ENCODE measurements around the gene DIAPH1. TPM values are rescaled to one million over a fixed set of nuclear protein-coding genes. Genes with fewer than 3 reads are reported as not detected.

The DIAPH1 gene
- total RNA-seq, 1 experiment from 2014 or later: 142 TPM

GRCh38 chr5:141533897-141534296 is 84.9 kb downstream of the DIAPH1 start (continued):
- TF ChIP-seq CTCF (IDR thresholded peaks at IDR 0.05 in 2 of 3, conservative IDR thresholded peaks at IDR 0.05 in 1 of 3; ENCODE audit: borderline replicate concordance in 1 of 3, insufficient read depth in 1 of 3, low read depth in 2 of 3, low read length in 2 of 3) (no peak), CBX3 (IDR thresholded peaks at IDR 0.05; ENCODE audit: low read depth) (no peak)

GRCh38 chr5:141532726-141533125 is 86.1 kb downstream of the DIAPH1 start:
- Histone ChIP-seq H3K4me3 (replicated peaks in 1 of 2; ENCODE audit: low read depth in 1 of 2, low read length in 2 of 2) (no peak overlapping the region), H3K36me3 (ENCODE audit: control insufficient read depth in 1 of 2, insufficient read depth in 2 of 2, low read length in 2 of 2) (peaks cover 9 to 36% of the 10 kb centered on the region in 2 experiments; a peak in 3 of 4 replicates), H3K9me3 (ENCODE audit: control insufficient read depth in 1 of 2, insufficient read depth in 1 of 2, low read depth in 1 of 2, low read length in 2 of 2) (no peaks in the 10 kb centered on the region), H3K9ac (ENCODE audit: low read length) (no peak overlapping the region), H4K20me1 (ENCODE audit: insufficient read depth) (no peaks in the 10 kb centered on the region), H2AFZ (ENCODE audit: low read depth, low read length, poor library complexity, severe bottlenecking) (no peak overlapping the region), H3K9me2 (ENCODE audit: insufficient read depth) (no peaks in the 10 kb centered on the region), H3K4me2 (ENCODE audit: low read length) (no peak overlapping the region), H3K79me2 (ENCODE audit: insufficient read depth, low read length) (no peaks in the 10 kb centered on the region), H3K4me1 (ENCODE audit: control insufficient read depth in 1 of 2, insufficient read depth in 2 of 2, low read length in 2 of 2) (no peaks in the 10 kb centered on the region), H3K27me3 (ENCODE audit: insufficient read depth, low read length) (no peaks in the 10 kb centered on the region), H3K27ac (ENCODE audit: low read depth, low read length) (no peak overlapping the region)
- CTCF ChIA-PET: no interaction called here
- intact Hi-C loops (cut with micrococcal nuclease): no loop called here
- no TSS peak for BruUV-seq (replicated peaks)
- POLR2A ChIA-PET: no interaction called here
- no peak for ATAC-seq
- RAD21 ChIA-PET (ENCODE audit: low non-redundant PET in 1 of 2, low total read pairs in 2 of 2, uncharacterized antibody in 2 of 2, unreplicated experiment in 2 of 2): no interaction called here
- DNase-seq (ENCODE audit: low read depth, low spot score): no peak
- TF ChIP-seq ZFX (IDR thresholded peaks at IDR 0.05) (no peak), CTCF (IDR thresholded peaks at IDR 0.05 in 2 of 3, conservative IDR thresholded peaks at IDR 0.05 in 1 of 3; ENCODE audit: borderline replicate concordance in 1 of 3, insufficient read depth in 1 of 3, low read depth in 2 of 3, low read length in 2 of 3) (no peak), YY1 (IDR thresholded peaks at IDR 0.05; ENCODE audit: extremely low read depth, insufficient replicate concordance, low read depth, low read length) (no peak), EGR1 (IDR thresholded peaks at IDR 0.05; ENCODE audit: low read depth) (no peak), POLR2A (IDR thresholded peaks at IDR 0.05; ENCODE audit: borderline replicate concordance, extremely low read depth, insufficient read depth, insufficient read length) (no peak), SRF (IDR thresholded peaks at IDR 0.05; ENCODE audit: low read depth) (no peak), REST (IDR thresholded peaks at IDR 0.05; ENCODE audit: low read depth) (no peak), FOSL1 (IDR thresholded peaks at IDR 0.05; ENCODE audit: low read depth) (no peak), CEBPB (IDR thresholded peaks at IDR 0.05; ENCODE audit: low read depth) (no peak), ZBTB33 (IDR thresholded peaks at IDR 0.05; ENCODE audit: extremely low read depth, insufficient replicate concordance, low read length) (no peak), RAD21 (IDR thresholded peaks at IDR 0.05; ENCODE audit: low read depth) (no peak), ZNF274 (IDR thresholded peaks at IDR 0.05; ENCODE audit: low read depth, low read length) (no peak), ATF3 (IDR thresholded peaks at IDR 0.05) (no peak), POLR2AphosphoS5 (IDR thresholded peaks at IDR 0.05; ENCODE audit: low read depth, low read length) (no peak)

Measured in HCT116 (cell line).